Activated T-cell treated with anti-CD3 and anti-CD28 coated beads for 1 hour (primary cell): ENCODE results near the gene LIPJ.

Experiments used
- DNase-seq: peaks from one replicate; pipeline ENCODE4 v3.0.0-alpha.2; 2020; ENCODE audit warnings: low read depth

Gene LIPJ

GRCh38 chr10:88598055-88598454 lies 11.5 kb downstream of the LIPJ start:
- no peak for DNase-seq

- DNase-seq = no peak
Measured at GRCh38 chr10:88608052-88608732, 21.6 kb downstream of the LIPJ start.

GRCh38 chr10:88608780-88609179 lies 22.2 kb downstream of the LIPJ start:
- no peak for DNase-seq

GRCh38 chr10:88616250-88616977 lies 29.9 kb downstream of the LIPJ start:
- no peak for DNase-seq

GRCh38 chr10:88617772-88618300 lies 31.3 kb downstream of the LIPJ start:
- DNase-seq = no peak

DNA sequence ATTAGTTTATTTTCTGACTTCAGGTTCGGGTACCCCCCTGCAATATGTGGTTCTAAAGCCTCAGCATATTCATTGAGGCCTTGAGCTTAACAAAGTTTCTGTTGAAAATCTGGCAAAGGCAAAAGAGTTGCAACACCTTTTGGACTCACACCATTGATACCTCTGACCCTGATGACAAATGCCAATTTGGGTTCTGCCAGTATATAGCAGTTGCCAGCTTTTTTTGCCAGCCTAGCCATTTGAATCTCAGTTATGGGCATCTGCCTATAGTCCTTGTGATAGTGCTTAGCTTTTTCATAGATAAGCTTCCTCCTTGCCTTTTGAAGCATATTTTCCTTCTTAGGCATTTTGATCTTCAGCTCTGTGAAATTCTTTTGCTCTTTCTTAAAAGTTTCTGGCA lies 31.9 kb downstream of the LIPJ start:
- DNase-seq = no peak

- DNase-seq = no peak
Measured at GRCh38 chr10:88620441-88620840, 33.9 kb downstream of the LIPJ start.

DNA sequence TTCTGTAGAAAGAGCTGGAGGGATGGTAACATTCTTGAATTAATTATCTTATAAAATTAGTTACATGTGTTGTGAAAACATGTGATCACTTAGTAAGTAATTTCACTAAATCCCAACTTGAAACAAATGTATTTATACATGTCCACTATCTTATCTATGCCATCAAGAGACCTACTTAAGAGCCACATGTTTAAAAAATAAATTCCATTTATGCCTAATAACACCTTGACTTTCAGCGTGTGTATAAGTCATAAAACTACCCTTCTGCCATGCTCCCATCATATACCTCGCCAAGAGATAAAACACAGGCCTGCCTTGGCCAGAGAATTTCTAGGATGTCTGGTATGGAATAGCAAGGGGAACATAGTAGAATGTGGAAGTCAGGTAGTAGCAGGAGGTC lies 37.3 kb downstream of the LIPJ start:
- no peak for DNase-seq

DNA sequence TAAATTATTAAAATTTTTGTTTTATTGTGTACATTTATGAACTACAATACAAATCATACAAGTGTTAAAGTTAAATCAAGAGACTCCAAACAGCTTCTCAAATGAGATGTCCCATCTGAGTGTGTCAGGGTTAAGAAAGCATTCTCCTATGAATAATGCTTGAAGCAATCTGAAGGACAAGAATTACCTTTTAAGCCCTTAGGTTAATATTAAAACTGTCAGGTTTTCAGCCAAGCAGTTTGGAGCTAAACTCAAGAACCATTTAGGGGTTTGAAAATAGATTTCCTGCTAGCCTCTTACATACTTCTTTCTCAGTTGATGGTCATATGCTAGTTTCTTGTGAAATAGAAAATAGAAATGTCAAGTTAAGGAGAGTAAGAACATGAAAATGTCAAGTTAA lies 38.3 kb downstream of the LIPJ start:
- DNase-seq = no peak

- DNase-seq = no peak
Measured at GRCh38 chr10:88640186-88640585, 53.6 kb downstream of the LIPJ start.

GRCh38 chr10:88642209-88642608 lies 55.6 kb downstream of the LIPJ start:
- DNase-seq = no peak

- DNase-seq = no peak
Measured at GRCh38 chr10:88642963-88643362, 56.4 kb downstream of the LIPJ start.

DNA sequence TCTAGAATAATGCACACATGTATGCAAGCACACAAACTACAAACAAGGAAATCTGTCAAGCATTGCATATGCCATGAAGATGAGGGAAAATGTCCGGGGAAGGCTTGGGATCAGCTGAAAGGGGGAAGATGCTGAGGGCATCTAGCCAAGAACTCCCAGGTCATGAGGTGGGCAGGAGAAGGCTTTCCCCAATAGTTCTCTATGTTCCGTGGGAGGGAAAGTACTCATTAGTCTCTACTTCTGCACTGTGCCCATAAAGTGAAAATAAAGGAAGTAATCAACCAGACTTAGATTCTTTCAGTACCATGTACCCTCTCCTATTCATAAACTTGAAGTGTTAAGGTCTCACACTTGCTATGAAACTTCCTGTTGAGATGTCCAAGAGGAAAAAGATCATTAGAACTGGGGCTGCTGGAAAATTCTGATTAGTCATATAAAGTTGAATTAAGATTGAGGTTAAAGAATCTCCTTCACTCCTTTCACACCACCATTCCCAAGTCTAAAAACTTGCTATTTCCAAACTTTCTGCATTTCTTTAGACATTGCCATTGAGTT lies 60.6 kb downstream of the LIPJ start:
- DNase-seq = no peak

GRCh38 chr10:88651101-88651551 lies 64.6 kb downstream of the LIPJ start:
- no peak for DNase-seq

GRCh38 chr10:88652616-88653015 lies 66.1 kb downstream of the LIPJ start:
- no peak for DNase-seq
